ENCODE results near the gene PNCK. TPM values are rescaled to one million over a fixed set of nuclear protein-coding genes. Genes with fewer than 3 reads are reported as not detected.
A peak's percentile ranks its signal among the peaks of the same experiment; 100 is the strongest.

The PNCK gene
- polyA plus RNA-seq, 2 of the 4 experiments (the other 2 are of a cell fraction), result 0.17 to 0.25 TPM

GRCh38 chrX:153714256-153714655, 40.6 kb upstream of the PNCK start:
- DNase-seq (ENCODE audit: low read depth in 1 of 2, low spot score in 1 of 2) (no peak), FAIRE-seq (peak; percentile 61), ATAC-seq (no peak)
- CTCF ChIA-PET, result interaction anchor here (1.6 to 2.3 kb wide), 2 partner anchors 8 to 104 kb away, joined by 4 to 7 read pairs; no protein-coding TSS in a partner anchor
- POLR2A ChIA-PET, result interaction anchor here (0.6 kb wide), 1 partner anchor 268 kb away, joined by 3 read pairs; no protein-coding TSS in a partner anchor
- WGBS (ENCODE audit: missing lambda C conversion rate), result 94% methylated on average over 3 of the region's 3 CpGs
- no peak overlapping the region for H3K4me2 ChIP-seq
- no peak overlapping the region for H3K4me3 ChIP-seq
- H3K27ac ChIP-seq, result no peak overlapping the region
- H3K9me3 ChIP-seq, result no peaks in the 10 kb centered on the region
- TF ChIP-seq MYC (IDR thresholded peaks at IDR 0.05; ENCODE audit: borderline replicate concordance, low read length), result no peak
- no peak for TF ChIP-seq NPAS2 (CRISPR knock-in tag; IDR thresholded peaks at IDR 0.05; ENCODE audit: borderline replicate concordance)
- no peak for TF ChIP-seq PHF8 (IDR thresholded peaks at IDR 0.05; ENCODE audit: borderline replicate concordance, low read depth)
- TF ChIP-seq HDAC2 (IDR thresholded peaks at IDR 0.05), result no peak
- H3K4me1 ChIP-seq, result peaks cover under 1% of the 10 kb centered on the region; the same call in 1 of the 3 replicates

- no peak overlapping the region for H3K4me2 ChIP-seq
- ChIA-PET POLR2A (no interaction called here), CTCF (interaction anchor here (0.6 to 4.7 kb wide), 8 partner anchors 9 to 239 kb away, joined by 3 to 27 read pairs (median 9); no protein-coding TSS in a partner anchor)
- DNase-seq (ENCODE audit: low read depth in 1 of 2, low spot score in 1 of 2), result no peak
- H3K4me1 ChIP-seq, result peaks cover 11% of the 10 kb centered on the region; the same call in 2 of the 3 replicates
- no peak for ATAC-seq
- no peak overlapping the region for H3K27ac ChIP-seq
- FAIRE-seq, result no peak
- H3K9me3 ChIP-seq, result no peaks in the 10 kb centered on the region
- TF ChIP-seq FOSB (CRISPR knock-in tag; IDR thresholded peaks at IDR 0.05), result no peak
- TF ChIP-seq HMGXB4 (CRISPR knock-in tag; IDR thresholded peaks at IDR 0.05; ENCODE audit: borderline replicate concordance), result no peak
- no peak for TF ChIP-seq E2F6 (IDR thresholded peaks at IDR 0.05; ENCODE audit: borderline replicate concordance, low read depth)
- TF ChIP-seq ZC3H11A (IDR thresholded peaks at IDR 0.05), result no peak
- TF ChIP-seq KDM5A (IDR thresholded peaks at IDR 0.05), result no peak
- TF ChIP-seq RAD21 (conservative IDR thresholded peaks at IDR 0.05 in 1 of 2, IDR thresholded peaks at IDR 0.05 in 1 of 2), result no peak
- no peak for TF ChIP-seq PHF8 (IDR thresholded peaks at IDR 0.05; ENCODE audit: borderline replicate concordance, low read depth)
- TF ChIP-seq PBX3 (IDR thresholded peaks at IDR 0.05), result no peak
- TF ChIP-seq CBX8 (IDR thresholded peaks at IDR 0.05), result no peak
- TF ChIP-seq NPAS2 (CRISPR knock-in tag; IDR thresholded peaks at IDR 0.05; ENCODE audit: borderline replicate concordance), result no peak
- no peak for TF ChIP-seq HOXA7 (CRISPR knock-in tag; IDR thresholded peaks at IDR 0.05)
- no peak for TF ChIP-seq CBX2 (IDR thresholded peaks at IDR 0.05; ENCODE audit: borderline replicate concordance, low read depth)
- no peak for TF ChIP-seq RNF2 (IDR thresholded peaks at IDR 0.05; ENCODE audit: borderline replicate concordance, low read depth)
- TF ChIP-seq ZSCAN20 (CRISPR knock-in tag; IDR thresholded peaks at IDR 0.05), result no peak
- TF ChIP-seq MAX (IDR thresholded peaks at IDR 0.05), result no peak
- no peak for TF ChIP-seq CTCF (IDR thresholded peaks at IDR 0.05)
- TF ChIP-seq RFX5 (IDR thresholded peaks at IDR 0.05), result no peak
- TF ChIP-seq TFCP2L1 (CRISPR knock-in tag; IDR thresholded peaks at IDR 0.05), result no peak
- no peak for TF ChIP-seq HOXB13 (CRISPR knock-in tag; IDR thresholded peaks at IDR 0.05; ENCODE audit: low read depth)
- H3K4me3 ChIP-seq, result no peak overlapping the region
- 87% methylated on average over 14 of the region's 27 CpGs for WGBS (ENCODE audit: missing lambda C conversion rate)
These were observed 36.4 kb upstream of the PNCK start for GRCh38 chrX:153709726-153710674.

Data from A549 (cell line).